ENCODE measurements around the gene BCDIN3D.

DNA sequence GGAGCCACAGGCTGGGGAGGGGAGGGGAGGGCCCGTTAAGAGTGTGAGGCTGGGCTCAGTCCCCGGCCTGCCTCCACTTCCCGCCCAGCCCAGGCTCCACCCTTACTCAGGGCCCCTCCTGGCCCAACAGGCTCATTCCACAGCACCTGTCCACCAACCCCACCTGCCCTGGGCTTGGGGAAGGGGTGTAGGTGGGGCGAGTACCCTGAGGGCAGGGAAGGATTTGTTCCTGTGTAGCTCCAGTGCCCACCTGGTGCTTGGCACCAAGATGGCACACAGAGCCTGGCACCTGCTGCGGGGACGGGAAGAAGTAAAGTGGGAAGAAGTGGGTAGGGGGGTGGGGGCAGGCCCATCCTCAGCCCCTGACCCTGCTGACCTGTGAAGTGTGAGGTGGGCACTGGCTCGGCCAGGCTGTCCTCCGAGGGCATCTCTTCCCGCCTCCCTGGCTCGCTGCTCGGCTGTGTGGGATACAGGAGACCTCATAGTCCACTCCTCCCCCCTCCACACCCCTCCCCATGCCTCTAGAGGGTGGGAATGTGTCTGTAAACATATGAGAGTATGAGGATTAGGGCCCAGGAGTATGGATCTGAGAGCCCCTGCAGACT lies 49.8 kb downstream of the BCDIN3D start:
- no peak for TF ChIP-seq RAD21 (CRISPR knock-in tag; conservative IDR thresholded peaks at IDR 0.05 in 1 of 2, IDR thresholded peaks at IDR 0.05 in 1 of 2)
- TF ChIP-seq, protein P1, sequence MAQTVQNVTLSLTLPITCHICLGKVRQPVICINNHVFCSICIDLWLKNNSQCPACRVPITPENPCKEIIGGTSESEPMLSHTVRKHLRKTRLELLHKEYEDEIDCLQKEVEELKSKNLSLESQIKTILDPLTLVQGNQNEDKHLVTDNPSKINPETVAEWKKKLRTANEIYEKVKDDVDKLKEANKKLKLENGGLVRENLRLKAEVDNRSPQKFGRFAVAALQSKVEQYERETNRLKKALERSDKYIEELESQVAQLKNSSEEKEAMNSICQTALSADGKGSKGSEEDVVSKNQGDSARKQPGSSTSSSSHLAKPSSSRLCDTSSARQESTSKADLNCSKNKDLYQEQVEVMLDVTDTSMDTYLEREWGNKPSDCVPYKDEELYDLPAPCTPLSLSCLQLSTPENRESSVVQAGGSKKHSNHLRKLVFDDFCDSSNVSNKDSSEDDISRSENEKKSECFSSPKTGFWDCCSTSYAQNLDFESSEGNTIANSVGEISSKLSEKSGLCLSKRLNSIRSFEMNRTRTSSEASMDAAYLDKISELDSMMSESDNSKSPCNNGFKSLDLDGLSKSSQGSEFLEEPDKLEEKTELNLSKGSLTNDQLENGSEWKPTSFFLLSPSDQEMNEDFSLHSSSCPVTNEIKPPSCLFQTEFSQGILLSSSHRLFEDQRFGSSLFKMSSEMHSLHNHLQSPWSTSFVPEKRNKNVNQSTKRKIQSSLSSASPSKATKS (CRISPR knock-in tag; IDR thresholded peaks at IDR 0.05) = no peak
- TF ChIP-seq JUND (IDR thresholded peaks at IDR 0.05; ENCODE audit: borderline replicate concordance, low read depth, low read length) = no peak
- TF ChIP-seq JUND (tag; IDR thresholded peaks at IDR 0.05; ENCODE audit: borderline replicate concordance, low read depth, low read length) = no peak
- TF ChIP-seq JUN (IDR thresholded peaks at IDR 0.05; ENCODE audit: borderline replicate concordance, low read depth, low read length) = no peak
- no peak for TF ChIP-seq JUN (CRISPR knock-in tag; IDR thresholded peaks at IDR 0.05; ENCODE audit: borderline replicate concordance)
- no peak for TF ChIP-seq EZH2 (IDR thresholded peaks at IDR 0.05; ENCODE audit: borderline replicate concordance, low read depth, low read length)
- TF ChIP-seq, protein P2, sequence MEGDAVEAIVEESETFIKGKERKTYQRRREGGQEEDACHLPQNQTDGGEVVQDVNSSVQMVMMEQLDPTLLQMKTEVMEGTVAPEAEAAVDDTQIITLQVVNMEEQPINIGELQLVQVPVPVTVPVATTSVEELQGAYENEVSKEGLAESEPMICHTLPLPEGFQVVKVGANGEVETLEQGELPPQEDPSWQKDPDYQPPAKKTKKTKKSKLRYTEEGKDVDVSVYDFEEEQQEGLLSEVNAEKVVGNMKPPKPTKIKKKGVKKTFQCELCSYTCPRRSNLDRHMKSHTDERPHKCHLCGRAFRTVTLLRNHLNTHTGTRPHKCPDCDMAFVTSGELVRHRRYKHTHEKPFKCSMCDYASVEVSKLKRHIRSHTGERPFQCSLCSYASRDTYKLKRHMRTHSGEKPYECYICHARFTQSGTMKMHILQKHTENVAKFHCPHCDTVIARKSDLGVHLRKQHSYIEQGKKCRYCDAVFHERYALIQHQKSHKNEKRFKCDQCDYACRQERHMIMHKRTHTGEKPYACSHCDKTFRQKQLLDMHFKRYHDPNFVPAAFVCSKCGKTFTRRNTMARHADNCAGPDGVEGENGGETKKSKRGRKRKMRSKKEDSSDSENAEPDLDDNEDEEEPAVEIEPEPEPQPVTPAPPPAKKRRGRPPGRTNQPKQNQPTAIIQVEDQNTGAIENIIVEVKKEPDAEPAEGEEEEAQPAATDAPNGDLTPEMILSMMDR (IDR thresholded peaks at IDR 0.05 in 2 of 3, conservative IDR thresholded peaks at IDR 0.05 in 1 of 3; ENCODE audit: insufficient read depth in 2 of 3, low read depth in 1 of 3, low read length in 3 of 3) = no peak
- no peak for TF ChIP-seq POLR2A (conservative IDR thresholded peaks at IDR 0.05)
- no peak for TF ChIP-seq POLR2AphosphoS5 (IDR thresholded peaks at IDR 0.05; ENCODE audit: control insufficient read depth, insufficient read depth, low read depth, low read length)
- no peak for TF ChIP-seq ZFP36 (IDR thresholded peaks at IDR 0.05; ENCODE audit: low read depth, low read length, partially characterized antibody)
